Hindlimb muscle (tissue), 1 donor: Measurements from ENCODE around the gene CDKAL1. TPM values are rescaled to one million over a fixed set of nuclear protein-coding genes. Genes with fewer than 3 reads are reported as not detected.
"Not testable (repeated sequence)": the region's sequence is repeated elsewhere in the genome, so short reads cannot be mapped to it uniquely, and the experiment has no call there.

Experiments
- DNase-seq: peaks from one replicate; pipeline ENCODE4 v3.0.0-alpha.2; 2013
- polyA plus RNA-seq: library from polyadenylated mRNA; unstranded; fragments of 120-200 nt; gene quantifications from one replicate; pipeline ENCODE4 v1.2.1, GENCODE V29; 2013; ENCODE audit not compliant: insufficient read length

CDKAL1 gene
- polyA plus RNA-seq, 1 donor: 13.2 TPM

DNA sequence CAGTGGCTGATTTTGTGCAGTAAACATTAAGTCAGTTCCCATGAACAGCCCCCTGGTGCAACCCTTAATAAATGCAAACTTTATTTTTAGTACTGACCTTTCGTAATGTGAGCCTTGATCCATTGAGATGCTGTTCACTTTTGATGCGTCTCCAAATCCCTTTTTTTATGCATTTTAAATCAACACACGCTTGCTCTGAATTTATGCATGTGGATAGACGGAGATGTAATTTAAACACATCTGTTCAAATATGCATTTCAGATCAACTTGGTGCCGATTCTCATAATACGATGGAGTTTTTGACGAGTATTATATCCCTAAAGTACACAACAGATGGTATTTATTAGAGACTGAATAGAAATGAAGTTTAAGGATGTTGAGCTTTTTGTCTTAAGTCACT, 505.7 kb downstream of the CDKAL1 start:
- no peak for DNase-seq

DNA sequence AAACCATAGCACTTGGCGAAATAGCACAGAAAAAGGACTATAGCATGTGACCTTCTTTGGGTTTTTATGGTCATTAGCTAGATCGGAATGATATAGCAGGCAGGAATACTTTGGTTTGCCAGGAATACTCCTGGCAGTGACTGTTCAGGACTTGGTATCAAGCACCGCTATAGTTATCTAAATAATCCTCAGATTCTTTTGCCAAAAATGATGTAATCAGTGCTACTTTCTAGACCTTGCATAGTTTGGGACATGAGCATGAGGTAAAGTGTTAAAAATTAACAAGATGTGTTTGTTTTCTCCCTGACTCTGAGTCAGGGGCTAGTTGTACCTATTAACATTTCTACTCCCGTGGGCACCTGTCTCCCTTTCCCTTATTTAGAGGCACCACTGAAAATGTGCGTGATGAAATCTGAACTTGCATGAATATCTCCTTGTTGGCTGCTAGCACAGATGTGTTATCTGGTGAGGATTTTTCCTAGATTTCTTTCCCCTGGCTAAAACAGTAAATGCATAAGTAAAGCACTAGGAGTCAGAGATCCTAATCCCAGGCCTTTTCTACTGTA, 511.0 kb downstream of the CDKAL1 start:
- no peak for DNase-seq

DNA sequence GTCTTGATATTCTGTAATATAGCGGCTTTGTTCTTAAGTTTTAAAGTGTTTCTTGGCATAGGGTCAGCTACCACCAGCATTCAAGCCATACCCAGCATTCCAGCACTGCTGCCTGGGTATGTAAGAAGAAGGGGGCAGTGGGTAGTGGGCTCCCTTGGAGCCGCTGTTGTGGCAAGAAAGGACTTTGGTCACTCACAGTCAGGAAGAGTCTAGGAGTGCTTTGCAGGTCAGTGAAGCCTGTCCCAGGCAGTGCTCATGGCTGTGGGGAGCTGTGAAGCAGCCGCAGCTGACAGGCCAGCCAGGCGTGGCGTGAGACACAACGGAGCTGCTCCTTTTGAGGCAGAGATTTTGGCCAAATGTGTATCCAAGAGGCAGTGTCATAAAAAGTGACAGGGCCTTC, 512.0 kb downstream of the CDKAL1 start:
- no peak for DNase-seq

DNA sequence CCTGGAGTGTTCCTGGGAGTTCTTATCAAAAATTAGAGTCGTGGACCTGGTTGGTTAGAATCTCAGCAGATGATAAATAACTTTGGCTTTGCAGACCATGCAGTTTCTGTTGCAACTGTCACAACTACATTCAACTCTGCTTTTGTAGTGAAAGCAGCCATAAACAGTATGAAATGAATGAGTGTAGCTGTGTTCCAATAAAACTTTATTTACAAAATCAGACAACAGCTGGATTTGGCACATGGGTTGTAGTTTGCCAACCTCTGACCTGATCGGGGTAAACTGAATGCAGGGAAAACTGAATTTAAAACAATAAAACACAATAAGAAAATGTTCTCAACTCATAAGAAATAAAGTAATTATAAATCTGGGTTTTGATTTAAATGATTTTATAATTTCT, 513.8 kb downstream of the CDKAL1 start:
- no peak for DNase-seq

DNA sequence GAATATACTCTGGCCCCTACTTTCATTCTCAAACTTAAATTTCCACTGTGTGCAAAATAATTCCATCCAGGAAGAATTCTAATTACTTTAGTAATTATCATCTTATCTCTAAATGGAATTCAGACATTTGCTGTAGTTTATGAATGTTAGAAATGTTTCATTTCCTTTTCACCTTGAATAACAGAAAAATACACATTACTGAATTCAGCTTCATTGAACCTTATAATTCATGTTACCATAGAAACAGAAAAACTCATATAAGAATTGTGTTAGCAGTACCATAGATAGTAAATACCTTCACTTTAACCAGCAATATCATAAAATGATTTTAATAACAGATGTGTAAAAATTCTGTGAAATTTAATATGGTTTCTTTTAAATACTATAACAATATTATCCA, 514.9 kb downstream of the CDKAL1 start:
- no peak for DNase-seq

DNA sequence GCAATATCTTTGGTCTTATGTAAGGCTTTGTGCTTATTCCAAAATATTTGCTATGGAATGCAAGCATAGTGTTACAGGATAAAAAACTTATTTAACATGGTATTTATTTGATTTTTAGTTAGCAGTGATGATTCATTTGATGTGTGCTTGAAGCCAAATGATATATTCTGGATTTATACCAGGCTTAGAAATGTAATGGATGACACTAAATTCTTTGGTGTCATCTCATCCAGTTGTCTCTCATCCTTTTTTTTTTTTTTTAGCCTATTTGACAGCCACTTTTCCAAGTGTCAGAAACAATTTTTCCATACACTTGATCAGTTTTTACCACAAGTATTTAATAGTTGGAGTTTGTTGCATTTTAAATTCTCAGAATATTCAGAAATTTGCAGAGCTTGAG, 515.3 kb downstream of the CDKAL1 start:
- DNase-seq: no peak

DNA sequence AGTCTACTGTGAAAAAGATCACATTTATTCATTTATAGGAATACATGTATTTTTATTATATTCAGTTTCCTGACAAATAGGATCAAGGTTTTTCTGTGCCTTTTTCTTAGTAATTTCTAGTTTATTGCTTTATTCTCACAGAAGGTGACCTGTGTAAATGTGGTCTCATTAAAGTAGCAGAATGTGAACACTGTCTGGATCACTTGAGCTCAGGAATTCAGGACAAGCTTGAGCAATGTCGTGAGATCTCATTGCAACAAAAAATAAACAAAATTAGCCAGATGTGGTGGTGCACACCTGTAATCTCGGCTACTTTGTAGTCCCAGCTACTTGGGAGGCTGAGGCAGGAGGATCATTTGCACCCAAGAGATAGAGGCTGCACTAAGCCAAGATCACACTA, 516.7 kb downstream of the CDKAL1 start:
- no peak for DNase-seq

DNA sequence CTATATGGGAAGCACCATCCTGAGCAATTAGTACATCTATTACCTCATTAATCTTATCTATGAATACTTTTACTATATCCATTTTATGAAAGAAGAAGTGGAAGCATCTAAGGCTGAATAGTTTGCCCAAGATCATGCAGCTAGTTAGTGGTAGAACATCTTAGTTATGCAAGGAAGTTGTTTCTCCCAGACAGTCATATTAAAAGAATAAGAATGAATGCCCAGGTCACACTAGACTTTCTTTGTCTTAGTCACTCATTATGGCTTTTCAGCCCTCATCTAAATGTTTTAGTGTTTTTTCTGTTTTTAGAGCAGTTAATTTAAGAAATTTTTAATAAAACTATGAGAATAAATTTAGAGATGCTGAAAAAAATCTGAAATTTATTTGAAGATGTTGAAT, 517.5 kb downstream of the CDKAL1 start:
- no peak for DNase-seq

DNA sequence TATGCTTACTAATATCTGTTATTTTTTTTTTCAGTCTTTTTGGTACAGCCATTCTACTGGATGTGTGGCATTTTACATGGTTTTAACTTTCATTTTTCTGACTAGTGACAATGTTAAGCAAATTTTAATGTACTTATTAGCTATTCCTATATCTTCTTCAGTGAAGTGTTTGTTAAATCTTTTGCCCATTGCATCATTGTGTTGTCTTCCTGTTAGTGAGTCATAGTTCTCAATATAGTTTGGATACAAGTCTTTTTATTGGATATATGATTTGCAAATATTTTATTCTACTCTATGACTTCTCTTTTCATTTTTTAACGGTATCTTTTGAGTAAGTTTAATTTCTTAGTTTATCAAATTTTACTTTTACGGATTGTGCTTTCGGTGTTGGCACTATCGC, 519.4 kb downstream of the CDKAL1 start:
- no peak for DNase-seq

DNA sequence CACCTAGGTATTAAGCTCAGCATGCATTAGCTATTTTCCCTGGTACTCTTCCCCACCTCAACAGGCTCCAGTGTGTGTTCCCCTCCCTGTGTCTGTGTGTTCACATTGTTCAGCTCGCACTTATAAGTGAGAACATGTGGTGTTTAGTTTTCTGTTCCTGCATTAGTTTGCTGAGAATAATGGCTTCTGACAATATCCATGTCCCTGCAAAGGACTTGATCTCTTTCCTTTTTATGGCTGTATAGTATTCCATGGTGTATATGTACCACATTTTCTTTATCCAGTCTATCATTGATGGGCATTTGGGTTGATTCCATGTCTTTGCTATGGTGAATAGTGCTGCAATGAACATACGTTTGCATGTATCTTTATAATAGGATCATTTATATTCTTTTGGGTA, 521.2 kb downstream of the CDKAL1 start:
- DNase-seq: not testable (repeated sequence)

DNA sequence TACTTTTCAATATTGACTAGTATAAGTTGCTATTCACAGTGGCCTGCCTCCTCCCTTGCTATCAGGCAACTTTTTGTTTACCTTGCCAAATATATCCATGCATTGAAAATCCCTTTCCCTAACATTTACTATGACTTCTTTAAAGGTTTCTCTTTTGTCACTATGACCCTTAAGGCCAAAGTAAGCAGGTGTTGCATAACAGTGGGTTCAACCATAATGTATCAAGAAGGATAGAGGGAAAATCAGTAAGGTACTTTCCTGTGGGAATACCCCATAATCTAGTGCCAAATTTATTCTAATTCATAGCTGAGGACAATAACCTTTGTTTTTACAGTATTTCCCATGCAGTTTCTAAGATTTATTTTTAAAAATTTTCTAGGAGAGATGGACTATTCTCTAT, 527.6 kb downstream of the CDKAL1 start:
- DNase-seq: no peak

DNA sequence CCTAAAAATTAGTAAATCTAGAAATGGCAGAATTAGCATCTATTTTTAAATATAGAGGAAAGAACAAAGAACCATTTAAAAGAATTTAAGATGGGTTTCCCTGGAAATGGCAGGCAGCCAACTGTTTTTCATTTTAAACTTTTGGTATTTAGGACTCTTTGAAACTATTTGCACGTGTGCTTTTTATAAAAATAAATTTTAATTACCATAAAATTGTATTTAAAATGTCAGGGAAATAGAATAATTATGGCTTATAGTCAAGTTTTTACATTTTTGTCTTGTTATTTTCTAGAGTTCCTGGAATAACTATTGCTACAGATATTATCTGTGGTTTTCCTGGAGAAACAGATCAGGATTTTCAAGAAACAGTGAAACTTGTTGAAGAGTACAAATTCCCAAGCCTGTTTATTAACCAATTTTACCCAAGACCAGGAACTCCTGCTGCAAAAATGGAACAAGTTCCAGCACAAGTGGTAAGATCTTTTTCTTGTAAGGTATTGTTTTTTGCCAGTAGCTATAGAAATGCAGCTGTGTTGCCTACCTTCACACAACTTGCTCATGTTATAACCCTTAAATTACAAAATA, 530.6 kb downstream of the CDKAL1 start:
- DNase-seq: no peak

DNA sequence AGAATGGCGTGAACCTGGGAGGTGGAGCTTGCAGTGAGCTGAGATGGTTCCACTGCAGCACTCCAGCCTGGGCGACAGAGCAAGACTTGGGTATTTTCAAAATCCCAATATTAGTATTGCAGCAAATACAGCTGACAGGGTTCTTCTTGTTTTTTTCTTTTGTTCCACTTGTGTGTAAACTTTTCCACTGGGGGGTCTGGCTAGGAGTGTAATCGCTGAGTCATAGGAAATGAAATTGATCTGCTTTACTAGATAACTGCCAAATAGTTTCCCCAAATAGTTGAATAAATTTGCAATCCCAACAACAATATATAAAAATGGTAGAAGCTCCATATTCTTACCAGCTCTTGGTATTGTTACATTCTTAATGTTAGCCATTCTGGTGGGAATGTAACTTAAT, 533.3 kb downstream of the CDKAL1 start:
- no peak for DNase-seq

DNA sequence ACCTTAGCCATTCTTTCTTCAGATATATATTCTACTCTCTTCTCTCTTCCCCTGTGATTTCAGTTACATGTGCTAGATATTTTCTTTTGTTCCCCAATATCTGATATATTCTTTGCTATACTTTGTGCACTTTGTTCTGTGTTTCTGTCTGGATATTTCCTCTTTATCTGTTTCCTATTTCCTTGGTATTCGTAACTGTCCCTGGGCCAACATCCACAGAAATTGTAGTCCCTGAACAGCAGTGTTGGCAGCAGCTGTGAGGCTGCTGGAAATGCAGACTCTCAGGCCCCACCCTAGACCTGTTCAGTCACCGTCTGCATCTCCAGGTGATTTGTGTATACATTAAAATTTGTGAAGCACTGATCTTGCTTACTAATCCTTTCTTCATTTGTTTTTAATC, 536.4 kb downstream of the CDKAL1 start:
- no peak for DNase-seq

DNA sequence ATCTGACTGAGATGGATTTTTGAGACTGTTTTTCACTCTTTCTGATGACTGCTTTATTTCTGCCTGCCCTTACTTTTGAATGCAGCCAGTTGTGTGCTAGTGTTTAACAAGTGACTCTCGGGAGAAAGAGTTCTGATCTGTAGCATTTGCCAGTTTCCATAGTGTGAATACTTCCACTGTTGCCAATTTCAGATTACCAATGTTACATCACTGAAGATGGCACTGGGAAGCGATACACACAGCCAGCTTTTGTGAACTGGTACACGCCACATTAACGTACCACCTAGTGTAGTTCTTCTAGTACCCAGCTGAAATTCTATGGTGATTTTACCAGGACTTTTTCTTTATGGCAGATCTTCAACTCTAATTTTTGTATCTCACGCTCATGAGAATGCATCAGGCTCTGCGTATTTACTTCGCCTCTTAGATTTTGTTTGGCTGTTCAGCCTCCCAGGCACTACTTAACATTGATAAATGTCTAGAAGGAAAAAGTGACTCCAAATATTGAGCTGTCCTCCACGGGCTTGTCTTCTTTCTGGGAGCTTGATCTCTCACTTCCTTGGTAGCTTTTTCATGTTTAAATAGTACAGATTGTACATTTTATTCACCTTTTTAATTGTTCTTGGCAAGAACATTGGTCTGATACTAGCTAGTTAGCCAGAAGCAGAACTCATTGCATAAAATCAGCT, 537.7 kb downstream of the CDKAL1 start:
- DNase-seq: no peak

DNA sequence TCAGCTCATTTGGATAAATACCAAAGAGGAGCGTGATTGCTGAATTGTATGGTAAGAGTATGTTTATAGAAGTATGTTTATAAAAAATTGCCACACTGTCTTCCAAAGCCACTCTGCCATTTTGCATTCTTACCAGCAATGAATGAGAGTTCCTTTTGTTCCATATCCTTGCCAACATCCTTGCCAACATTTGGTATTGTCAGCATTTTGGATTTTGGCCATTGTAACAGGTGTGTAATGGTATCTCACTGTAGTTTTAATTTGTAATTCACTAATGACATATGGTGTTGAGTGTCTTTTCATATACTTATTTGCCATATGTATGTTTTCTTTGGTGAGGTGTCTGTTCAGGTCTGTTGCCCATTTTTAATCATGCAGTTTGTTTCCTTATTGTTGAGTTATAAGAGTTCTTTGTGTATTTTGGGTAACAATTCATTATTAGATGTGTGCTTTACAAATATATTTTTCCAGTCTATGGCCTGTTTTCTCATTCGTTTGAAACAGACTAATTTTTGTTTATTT, 539.1 kb downstream of the CDKAL1 start:
- no peak for DNase-seq

DNA sequence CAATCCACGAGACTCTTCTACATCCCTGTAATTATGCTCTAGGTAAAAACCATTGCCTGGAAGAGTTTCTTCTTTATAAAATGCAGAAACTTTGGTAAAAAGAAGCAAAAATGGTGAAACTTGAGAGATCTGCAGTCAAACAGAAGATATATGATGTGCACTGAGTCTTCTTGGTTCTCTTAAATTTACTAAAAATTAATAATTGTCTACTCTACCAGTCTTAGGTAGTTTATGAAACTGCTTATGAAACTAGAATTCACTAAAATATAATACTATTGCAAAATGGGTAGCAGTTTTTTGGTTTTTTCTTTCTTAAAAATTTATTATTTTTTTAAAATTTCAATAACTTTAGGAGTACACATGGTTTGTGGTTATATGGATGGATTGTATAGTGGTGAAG, 540.2 kb downstream of the CDKAL1 start:
- DNase-seq: no peak

DNA sequence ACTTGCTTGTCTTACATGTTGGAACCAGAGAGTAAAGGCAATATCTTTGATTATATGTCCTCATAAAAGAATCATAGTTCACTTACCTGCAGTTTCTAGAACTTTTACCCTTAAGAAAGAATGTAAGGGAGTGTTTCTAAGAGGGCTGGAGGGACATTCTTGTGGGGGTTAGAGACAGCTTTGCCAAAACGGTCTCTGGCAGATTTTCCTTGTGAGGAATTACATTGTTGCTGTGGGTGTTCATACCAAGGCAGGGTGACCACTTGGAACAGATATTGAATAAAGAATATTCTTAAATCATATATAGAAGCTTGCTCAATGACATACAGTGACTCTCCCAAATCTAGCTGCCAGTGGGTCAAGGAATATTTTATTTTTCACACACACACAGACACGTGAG, 541.7 kb downstream of the CDKAL1 start:
- no peak for DNase-seq

DNA sequence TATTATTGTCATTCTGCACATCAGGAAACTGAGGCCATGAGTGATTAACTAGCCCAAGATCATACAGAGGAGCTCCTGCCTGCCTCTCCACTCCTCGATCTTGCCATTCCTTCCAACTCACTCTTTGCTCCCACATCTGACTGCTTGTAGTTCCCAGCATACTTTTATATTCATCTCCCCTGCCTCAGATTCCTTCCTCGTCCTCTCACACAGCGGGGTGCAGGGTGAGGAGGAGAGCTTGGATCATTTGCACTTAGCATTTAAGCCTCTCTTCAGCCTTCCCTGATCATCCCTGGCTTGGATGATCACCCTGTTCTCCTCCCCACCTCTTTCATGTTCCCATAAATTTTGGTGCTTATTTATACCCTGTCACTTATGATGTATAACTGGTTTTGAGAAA, 544.2 kb downstream of the CDKAL1 start:
- no peak for DNase-seq

DNA sequence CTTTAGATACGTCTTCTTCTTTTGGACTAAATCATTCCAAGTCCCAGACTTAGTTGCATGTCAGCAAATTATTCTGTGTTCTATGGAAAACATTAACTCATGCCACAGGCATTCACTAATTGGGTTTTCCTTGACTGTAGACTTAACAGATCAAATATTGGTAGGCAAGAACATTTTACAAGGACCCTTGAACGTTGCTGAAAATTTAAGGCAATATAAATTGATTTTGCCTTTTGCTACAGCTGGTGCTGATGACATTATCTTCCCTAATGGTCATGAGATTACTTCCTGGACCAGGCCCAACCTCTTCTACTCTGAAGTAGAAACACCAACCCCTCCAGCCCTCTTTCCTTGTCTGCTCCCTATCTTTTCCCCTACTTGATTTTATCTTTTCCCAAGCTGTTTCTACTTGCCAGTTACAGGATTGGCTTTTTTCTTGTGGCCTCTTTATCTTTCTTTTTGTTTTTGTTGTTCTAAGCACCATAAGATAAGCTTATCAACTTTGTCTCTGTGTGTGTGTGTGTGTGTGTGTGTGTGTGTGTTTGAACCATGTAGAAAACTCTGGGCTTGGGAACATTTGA, 545.3 kb downstream of the CDKAL1 start:
- no peak for DNase-seq

DNA sequence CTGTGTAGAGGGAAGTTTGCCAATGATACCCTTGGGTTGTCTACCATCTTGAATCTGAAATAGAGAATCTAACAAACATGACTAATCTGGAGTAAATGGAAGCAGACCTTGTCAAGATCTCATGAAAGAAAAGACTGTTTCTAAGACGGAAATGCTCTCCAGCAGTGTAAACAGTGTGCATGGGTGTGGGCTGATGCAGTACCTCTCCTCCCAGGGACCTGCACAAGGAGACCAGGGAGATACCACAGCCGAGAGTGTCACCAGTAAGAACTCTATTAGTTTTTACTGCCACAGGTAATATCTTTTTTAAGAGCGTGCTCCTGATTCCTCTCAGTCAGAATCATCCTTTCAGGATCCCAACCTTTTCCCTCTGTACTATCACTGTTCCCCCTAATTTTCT, 546.0 kb downstream of the CDKAL1 start:
- DNase-seq: no peak

DNA sequence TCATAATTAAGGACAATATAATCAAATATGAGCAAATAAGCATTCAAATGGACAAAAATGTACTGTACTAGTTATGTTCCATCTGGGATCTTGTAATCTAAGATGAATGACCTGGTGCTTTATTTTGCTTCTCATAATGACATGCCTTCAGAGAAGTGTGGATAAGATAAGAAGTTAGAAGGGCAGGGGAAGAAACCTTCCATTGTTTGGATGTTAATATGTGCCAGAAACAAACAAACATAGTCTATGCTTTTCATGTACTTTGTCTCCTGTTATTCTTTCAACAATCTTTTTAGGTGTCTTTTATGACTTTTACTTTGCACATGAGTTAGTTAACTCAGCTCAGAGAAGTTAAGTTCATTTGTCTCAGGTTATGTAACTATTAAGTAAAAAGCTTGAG, 547.8 kb downstream of the CDKAL1 start:
- no peak for DNase-seq

DNA sequence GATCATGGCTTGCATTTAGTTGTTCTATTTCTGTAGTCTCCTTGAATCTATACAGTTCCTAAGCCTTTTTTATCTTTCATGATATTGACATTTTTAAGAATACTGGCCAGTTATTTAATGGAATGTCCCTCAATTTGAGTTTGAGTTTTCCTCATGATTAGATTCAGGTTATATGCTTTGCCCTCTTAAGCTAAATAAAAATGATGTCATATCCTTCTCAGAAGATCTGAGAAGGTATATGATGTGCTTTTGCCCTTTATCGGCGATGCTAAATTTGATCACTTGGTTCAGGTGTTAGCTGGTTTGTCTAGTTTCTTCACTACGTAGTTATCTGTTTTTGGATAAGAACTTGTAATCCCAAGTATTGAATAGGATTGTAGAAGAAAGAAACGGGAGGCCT, 549.5 kb downstream of the CDKAL1 start:
- no peak for DNase-seq

DNA sequence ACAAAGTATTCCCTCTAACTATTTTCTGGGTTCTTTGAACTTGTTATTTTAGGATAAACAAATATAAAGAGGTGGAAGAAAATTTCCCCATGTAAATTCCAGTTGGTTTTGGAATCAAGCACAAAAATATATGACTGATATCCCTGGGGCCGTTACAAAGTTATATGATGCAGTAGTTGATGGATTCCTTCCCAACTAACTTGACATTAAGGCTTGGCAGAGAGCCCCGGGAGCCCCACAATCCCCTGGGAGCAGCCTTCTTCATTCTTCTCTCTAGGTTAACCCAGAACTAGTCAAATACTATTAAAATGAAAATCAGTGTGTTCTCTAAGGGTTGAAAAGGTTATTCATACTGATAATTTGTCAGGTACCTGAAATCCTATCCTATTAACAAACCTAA, 550.4 kb downstream of the CDKAL1 start:
- no peak for DNase-seq
